T1000 (cell line): ENCODE results near the gene CAPN5.

Source experiments
- DNase-seq: peaks from one replicate; lab custom pipeline; 2025; ENCODE audit warnings: mixed read lengths; lab: John Stamatoyannopoulos, UW

The CAPN5 gene

DNA sequence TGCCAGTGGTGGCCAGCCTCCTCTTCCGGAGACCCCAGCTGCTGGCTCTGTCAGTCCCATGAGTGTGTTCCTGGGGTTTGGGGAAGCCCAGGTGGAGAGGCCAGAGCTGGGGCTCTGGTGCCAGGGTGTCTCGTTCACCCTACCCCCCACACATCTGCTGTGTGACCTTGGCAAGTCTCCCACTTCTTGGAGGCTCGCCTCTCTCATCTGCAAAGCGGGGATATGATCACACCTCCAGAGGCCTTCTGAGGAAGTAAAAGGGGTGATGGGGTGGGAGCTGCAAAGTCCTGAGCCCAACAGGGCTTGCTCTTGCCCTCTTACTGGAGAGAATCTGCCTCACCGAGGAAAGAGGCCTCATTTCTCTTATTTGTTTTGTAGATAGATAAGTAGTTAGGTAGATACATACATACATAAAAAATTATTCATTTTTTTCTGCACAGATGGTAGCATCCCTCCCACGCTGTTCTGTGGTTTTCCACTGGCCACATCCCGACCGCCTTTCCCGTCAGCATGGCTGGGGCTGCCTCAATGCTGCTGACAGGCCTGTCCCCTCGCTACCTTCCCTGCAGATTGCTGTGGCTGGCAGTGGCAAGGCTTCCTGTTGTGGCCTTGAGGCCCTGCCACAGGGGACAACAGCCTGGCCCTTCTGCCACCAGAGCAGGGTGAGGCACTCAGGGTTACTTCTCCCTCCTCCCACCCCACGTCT, 85.2 kb downstream of the CAPN5 start:
- DNase-seq, result no peak

DNA sequence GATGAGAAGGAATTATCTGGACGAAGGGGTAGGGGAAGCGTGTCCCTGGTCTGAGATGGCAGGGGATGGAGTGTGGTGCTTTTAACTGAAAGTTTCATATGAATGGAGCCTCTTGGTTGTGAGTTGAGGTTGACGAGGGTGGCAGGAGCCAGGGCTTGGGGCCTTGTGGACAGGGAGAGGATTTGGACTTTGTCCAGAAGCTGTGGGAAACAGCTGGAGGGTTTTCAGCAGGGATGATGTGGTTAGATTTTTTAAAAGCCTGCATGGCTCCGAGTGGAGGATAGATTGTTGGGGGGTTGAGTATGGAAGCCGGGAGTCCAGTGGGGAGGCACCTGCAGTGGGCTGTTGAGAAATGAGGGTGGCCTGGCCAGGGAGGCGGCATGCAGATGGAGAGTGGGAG, 86.1 kb downstream of the CAPN5 start:
- no peak for DNase-seq

DNA sequence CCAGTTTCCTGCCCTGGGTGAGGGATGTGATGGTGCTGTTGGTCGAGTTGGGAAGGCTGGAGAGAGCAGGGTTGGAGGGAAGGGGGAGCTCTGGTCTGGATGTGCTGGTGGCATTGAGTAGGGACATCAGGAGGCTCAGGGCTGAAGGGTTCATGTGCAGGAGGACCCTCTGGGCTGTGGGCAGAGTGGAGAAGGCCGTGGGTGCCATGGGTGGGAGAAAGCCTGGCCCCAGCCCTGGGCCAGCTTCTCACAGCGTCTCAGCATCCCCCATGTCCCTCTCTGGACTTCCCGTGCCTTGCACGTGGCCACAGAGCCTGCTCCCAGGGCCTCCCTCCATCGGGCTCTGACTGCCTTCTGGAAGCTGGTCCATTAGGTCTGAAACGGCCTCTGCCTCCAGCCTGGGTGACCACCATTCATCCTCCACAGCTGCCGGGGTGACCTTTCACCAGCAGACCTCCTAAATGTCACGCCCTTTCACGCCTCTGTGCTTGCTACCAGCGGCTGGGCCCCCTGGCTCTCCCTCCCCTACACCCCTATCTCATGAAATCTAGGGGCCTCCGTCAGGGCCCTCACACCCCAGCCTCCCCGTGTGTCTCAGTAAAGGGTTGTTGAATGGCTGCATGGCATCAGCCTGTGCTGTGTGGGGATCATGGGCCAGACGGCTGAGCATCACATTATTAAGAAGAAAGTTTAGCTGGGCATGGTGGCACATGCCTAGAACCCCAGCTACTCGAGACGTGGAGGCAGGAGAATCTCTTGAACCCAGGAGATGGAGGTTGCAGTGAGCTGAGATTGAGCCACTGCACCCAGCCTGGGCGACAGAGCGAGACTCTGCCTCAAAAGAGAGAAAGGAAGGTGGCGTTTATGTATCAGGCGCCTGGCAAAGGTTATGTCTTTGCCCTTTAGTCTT, 86.8 kb downstream of the CAPN5 start:
- no peak for DNase-seq

DNA sequence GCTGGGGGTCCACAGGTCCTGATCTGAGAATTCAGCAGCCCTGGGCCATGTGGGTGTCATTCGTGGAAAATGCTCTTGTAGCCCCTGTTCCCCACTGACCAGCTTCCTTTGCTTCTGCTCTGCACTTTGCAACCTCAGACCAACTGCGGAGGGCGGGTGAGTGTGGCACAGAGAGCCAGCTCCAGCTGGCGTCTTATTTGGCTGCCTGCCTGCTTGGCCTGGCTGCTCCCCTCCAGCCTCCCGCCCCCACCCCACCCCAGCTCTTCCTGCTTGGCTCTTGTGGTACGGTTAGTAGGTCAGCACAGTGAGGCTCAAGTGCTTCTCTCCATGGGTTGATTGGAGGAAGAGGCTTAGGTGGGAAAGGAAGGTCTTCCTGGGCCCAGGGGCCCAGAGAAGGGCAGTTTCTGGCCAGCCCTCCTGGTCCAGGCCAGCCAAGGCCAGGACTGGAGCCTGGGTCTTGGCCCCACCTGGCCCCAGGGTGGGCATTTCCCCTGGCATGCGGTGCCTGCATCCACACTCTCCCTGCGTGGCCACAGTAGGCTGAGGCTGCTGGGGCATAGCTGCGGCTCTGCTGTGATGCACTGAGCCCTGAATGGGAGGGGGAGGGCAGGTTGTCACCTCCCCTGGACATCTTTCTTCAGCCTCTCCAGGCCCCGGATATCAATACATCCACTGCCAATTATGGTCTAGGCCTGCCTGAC, 87.8 kb downstream of the CAPN5 start:
- DNase-seq, result no peak

DNA sequence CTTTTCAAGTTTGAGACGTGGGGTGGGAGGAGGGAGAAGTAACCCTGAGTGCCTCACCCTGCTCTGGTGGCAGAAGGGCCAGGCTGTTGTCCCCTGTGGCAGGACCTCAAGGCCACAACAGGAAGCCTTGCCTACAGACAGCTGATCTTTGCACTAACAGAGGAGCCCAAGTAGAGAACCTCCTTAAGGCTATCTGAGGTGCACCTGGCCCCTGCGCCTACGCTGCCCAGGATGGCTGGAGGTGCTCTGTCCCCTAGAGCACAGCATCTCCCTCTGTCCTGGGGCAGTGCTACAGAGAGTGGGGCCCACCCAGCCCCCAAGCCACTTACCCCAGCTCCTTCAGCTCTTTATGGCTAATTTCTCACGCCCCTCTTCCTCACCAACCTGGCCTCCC, 88.3 kb downstream of the CAPN5 start:
- no peak for DNase-seq

DNA sequence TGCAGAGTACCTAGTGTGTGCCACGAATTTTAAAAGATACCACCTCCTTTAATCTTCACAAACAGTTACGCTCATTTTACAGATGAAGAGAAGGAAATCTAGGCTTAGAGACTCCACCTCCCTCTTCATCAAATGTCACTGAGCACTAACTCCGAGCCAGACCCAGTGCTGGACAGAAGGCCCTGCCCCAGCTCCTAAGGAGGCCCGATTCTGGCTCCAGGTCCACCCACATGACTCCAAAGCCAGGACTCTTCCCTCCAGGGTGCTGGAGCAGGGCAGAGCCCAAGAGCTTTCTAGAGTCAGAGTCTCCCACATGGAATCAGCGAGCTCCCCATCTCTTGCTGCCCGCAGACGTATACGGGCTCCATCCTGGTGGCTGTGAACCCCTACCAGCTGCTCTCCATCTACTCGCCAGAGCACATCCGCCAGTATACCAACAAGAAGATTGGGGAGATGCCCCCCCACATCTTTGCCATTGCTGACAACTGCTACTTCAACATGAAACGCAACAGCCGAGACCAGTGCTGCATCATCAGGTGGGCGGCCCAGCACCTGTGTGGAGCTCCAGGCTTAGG, 88.9 kb downstream of the CAPN5 start:
- no peak for DNase-seq

DNA sequence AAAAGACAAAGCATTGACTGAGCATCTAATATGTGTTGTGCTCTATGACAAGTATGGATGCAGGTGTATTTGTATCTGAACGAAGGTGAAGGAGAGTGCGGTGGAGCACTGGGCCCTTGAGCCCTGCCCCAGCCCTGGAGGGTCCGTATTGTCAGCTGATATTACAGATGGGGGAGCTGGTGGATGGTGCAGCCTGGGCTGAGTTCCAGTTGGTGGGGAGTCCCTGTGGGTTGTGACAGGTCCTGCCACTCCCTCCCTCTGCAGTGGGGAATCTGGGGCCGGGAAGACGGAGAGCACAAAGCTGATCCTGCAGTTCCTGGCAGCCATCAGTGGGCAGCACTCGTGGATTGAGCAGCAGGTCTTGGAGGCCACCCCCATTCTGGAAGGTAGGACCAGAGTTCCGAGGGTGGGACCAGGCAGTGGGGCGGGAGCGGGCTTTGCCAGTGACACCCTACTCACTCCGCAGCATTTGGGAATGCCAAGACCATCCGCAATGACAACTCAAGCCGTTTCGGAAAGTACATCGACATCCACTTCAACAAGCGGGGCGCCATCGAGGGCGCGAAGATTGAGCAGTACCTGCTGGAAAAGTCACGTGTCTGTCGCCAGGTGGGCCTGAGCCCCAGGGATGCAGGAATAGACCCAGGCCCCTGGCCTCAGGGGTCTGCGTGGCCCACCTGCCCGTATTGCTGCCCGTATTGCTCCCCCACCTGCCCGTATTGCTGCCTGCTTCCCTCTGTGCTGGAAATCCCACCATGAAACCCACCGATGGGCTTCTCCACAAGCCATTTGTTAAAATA, 89.8 kb downstream of the CAPN5 start:
- no peak for DNase-seq

DNA sequence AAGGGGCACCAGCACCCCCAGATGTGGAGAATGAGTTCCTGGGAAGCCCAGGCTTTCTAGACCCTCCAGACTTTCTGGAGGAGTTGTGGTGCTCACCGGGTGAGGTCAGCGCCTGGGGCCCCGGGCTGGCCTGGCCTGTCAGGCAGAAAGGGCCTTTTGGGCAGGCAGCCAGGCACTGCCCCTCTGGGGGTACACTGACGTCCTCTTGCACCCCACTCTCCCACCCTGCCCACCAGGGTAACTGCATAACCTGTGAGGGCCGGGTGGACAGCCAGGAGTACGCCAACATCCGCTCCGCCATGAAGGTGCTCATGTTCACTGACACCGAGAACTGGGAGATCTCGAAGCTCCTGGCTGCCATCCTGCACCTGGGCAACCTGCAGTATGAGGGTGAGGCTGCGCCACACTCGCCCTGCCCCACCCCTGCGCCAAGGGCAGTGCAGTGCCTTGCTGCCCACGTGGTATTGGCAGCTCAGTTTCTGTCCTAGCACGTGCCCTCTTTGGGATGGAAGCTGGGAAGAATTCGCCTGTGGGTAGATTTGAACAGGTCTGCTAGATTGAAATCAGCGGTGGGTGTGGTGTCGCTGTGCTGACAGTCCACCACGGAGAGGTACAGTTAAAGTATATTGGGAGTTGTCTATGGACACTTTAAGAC, 91.4 kb downstream of the CAPN5 start:
- no peak for DNase-seq

DNA sequence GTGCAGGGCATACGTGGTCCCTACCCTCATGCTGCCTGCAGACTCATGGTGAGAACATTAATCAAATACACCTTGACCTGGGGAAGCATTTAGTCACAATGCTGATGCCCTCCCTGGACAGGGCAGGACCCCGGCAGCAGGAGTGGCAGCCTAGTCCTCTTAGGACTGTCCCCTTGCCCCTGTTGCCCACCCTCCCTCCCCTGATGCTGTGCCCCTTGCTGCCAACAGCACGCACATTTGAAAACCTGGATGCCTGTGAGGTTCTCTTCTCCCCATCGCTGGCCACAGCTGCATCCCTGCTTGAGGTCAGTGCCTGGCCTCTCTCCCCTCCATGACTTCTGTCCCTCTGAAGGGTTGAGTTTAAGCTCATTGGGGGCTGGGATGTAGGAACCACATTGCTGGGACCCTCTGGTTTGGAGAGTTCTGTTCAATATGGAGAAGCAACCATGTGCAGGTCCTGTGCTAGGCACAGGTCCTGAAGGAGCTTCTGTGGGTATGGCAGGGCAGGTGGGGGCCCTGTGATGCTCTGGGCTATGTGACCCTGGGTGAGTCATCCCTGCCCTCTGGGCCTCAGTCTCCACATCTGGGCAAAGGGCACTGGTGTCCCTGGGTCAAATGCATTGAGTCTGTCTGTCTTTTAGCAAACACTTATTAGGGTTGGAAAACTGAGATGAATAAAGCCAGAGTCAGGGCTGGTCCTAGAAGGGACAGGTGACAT, 92.6 kb downstream of the CAPN5 start:
- no peak for DNase-seq

DNA sequence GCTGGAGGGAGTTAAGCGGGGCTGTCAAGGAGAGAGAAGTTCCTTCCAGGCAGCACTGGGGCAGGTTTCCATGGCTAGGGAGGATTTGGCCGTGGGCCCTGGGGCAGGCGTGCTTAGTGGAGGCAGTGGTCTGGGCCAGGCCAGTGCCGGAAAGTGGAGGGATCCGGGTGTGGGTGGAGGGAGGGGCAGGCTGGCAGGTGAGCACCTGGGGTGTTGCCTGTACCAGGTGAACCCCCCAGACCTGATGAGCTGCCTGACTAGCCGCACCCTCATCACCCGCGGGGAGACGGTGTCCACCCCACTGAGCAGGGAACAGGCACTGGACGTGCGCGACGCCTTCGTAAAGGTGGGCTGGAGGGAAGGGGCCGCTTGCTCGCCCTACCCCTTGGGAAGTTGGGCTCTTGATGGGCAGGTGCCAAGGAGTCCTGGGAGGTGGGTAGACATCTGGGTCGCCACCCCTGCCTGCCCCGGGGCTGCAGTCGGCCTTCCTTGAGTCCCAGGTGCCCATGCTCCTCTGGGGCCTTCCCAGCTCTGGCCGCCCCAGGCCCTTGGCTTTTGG, 93.2 kb downstream of the CAPN5 start:
- no peak for DNase-seq

DNA sequence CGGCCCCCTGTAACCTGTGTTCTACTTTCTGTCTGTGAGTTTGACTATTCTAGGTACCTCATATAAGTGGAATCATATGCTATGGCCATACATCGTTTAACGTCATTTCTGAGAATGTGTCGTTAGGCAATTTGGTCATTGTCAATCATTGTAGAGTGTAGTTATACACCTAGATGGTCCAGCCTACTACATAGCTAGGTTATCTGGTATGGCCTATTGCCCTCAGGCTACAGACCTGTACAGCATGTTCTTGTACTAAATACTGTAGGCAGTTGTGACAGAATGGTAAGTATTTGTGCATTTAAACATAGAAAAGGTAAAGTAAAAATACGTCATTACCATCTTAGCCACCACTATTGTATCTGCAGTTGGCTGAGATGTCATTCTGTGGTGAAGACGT, 96.5 kb downstream of the CAPN5 start:
- DNase-seq, result no peak

DNA sequence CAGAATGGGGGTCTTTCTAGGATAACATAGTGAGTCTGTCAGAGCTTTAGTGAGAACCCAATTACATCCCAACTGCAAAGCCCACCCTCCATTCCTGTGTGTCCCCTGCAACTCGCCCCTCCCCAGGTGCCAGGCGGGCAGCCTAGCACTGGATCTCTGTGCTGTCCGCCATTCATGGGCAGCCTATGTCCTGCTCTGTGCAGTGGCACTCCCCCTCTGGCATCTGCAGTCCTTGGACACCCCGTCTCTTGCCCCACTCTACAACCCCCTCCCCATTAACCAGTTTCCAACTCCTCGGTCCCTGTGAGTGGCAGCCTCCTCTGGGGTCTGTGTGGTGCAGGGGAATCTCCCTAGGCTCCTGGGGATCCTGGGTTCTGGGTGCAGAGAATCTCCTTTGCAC, 98.3 kb downstream of the CAPN5 start:
- DNase-seq, result no peak

DNA sequence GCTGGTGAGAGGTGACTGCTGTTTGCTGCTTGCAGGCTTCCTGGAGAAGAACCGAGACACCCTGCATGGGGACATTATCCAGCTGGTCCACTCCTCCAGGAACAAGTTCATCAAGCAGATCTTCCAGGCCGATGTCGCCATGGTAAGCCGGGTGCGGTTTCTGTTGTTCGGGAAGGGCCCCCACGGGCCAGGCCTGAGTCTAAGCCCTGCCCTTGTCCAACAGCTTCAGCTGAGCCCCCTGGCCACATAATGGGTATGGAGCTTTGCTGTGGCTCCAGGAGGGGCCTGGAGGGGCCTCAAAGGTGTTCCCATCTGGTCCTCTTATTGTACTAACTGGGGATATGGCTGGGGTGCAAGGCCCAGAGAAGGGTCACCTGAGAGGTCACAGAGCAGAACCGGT, 99.2 kb downstream of the CAPN5 start:
- no peak for DNase-seq

DNA sequence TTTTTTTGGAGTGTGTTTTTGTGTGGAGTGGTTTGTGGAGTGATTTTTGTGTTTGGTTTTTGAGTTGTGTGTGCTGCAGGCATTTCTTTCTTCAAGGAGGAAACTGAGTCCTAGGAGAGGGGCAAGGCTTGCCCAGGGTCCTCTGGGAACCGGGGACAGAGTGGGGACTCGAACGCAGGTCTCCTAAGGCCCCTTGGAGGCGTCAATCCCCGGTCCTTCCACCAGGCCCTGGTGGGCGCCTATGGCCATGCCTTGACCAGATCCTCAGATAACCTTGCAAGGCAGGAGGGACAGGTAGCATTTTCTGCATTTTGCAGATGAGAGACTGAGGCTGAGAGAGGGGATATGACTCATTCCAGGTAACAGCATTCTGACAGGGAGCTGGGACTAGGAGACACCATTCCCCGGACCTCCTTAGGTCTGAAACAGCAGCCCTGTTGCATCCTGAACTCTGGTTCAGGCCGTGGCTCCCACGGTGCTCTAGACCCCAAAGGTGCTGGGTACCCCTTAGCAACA, 100.4 kb downstream of the CAPN5 start:
- DNase-seq, result no peak

DNA sequence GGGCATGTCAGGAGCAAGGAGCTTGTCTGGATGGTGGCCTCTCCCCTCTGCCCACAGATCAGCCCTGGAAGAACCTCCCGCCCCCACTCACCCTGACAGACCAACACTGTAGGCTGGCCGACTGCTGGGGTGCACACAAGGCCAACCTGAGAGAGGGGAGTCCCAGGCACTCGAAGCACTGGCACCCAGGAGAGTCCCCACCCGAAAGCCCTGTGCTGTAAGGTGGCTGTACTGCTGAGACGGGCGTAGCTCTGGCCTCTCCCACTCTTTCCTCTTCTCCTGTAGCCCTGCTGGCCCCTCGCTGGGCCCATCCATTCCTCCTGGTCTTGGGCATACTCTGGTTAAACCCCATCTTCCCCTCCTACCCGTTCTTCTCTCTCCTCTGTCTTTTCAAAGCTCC, 101.0 kb downstream of the CAPN5 start:
- DNase-seq, result no peak

DNA sequence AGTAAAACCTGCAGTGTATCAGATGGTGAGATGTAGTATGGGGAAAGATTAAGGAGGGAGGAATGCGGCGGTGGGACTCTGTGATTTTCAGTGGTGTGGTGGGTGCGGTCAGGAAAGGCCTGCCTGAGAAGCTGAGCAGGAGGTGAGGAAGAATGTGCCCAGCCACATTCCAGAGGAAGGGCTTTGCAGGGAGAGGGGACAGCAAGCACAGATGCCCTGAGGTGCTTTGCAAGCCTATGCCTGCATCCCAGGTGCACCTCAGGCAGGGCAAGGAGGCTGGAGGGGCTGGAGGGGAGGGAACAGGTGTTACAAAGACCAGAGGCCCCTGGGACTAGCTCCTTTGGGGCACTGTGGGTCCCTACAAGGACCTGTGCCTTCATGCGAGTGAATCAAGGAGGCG, 103.3 kb downstream of the CAPN5 start:
- no peak for DNase-seq

DNA sequence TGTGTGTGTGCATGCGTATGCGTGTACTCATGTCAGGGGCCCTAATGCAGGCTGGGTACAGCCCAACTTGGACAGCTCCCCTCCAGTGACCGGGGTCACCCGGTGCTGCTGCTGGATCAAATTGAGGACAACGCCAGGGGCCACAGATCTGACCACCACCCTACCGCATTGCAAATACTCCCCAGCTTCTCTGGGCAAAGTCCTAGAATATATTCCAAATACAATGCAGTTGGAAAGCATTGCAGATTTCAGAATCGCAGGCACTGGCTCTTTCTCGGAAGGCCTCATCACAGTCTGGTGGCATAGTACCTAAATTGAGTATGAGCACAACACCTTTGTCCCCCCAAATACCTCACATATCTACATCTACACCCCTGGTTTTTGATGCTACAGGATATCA, 104.5 kb downstream of the CAPN5 start:
- no peak for DNase-seq

DNA sequence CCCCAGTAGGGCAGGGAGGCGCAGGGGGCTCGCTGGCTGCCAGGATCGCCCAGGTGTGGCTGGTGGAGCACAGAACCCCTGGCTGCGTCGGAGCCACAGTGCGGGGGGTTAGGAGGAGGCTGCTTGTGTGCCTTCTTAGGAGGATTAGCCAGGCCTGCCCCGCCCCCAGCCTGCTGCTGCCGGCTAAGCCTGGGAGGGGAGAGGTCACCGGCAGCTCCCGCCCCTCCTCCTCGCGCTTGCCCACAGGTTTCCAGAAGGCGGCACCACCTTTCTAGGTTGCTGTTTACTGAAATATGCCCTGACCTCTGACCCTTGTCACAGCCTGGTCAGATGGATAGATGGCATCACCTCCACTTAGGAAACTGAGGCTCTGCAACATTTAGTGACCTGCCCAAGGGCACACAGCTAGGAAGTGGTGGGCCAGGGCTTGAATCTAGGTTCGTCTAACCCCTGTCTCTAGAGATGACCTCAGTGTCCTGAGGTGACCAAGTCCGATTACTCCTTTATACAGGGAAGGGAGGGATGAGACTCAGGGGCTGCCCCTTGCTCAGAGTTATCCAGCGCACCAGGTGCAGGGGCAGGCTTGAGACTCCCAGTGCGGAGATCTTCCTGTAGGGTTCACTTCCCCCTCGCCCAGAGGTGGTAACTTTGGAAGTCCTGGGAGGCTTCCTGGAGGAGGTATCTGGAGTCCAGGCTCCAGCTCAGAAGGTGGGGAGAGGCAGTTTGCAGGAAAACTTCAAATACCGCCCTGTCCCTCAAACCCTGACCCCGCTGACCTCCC, 105.3 kb downstream of the CAPN5 start:
- DNase-seq, result no peak

DNA sequence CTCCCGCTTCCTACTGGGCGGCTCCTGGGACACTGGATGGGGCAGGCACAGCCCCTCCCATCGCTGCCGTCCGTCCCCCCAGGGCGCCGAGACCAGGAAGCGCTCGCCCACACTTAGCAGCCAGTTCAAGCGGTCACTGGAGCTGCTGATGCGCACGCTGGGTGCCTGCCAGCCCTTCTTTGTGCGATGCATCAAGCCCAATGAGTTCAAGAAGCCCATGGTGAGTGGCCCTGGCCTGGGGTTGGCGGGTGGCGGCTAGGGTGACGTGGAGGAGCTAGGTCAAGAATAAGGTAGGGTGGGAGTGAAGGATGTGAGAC, 105.9 kb downstream of the CAPN5 start:
- no peak for DNase-seq
